Measurements from ENCODE around the gene TMEM45A.

- TF ChIP-seq CTCF (IDR thresholded peaks at IDR 0.05; ENCODE audit: low read depth, low read length) = no peak
- no peak for TF ChIP-seq EZH2phosphoT487 (IDR thresholded peaks at IDR 0.05; ENCODE audit: low read depth)
These were observed 24.9 kb downstream of the TMEM45A start for GRCh38 chr3:100517276-100517675.

All from OCI-LY3 (cell line).